CD14-positive monocyte (primary cell): ENCODE measurements around the gene MT1A. TPM values are rescaled to one million over a fixed set of nuclear protein-coding genes. Genes with fewer than 3 reads are reported as not detected.

Experiments used
- DNase-seq, 3 donors: peaks; one replicate each; pipeline ENCODE4 v3.0.0-alpha.2; 2011 to 2022
- H2AFZ ChIP-seq: 2 replicates; pipeline ENCODE4 v1.6.0; 2012; ENCODE audit warnings: mild to moderate bottlenecking, low read depth, low read length, inconsistent platforms; ENCODE audit not compliant: insufficient read depth, poor library complexity, severe bottlenecking
- H3K27ac ChIP-seq, 2 donors: 1 replicate in 1 of 2; 2 replicates in 1 of 2; pipeline ENCODE4 v1.5.1; 2012 to 2013; ENCODE audit warnings: low read length in 2 of 2, control low read depth in 1 of 2, inconsistent platforms in 1 of 2, low read depth in 1 of 2, mild to moderate bottlenecking in 1 of 2
- H3K27me3 ChIP-seq, 2 donors: one replicate each; pipeline versions ENCODE4 v1.6.0 to v1.6.1; 2011 to 2013; ENCODE audit warnings: low read length in 2 of 2; ENCODE audit not compliant: control insufficient read depth in 2 of 2, insufficient read depth in 2 of 2
- H3K36me3 ChIP-seq, 2 donors: replicated peaks in 1 of 2; 1 replicate in 1 of 2; 2 replicates in 1 of 2; pipeline versions ENCODE4 v1.5.1 to v1.6.1; 2012 to 2013; ENCODE audit warnings: low read length in 2 of 2, control low read depth in 1 of 2, inconsistent platforms in 1 of 2, mild to moderate bottlenecking in 1 of 2; ENCODE audit not compliant: insufficient read depth in 2 of 2, control insufficient read depth in 1 of 2
- H3K4me1 ChIP-seq, 2 donors: 1 replicate in 1 of 2; 2 replicates in 1 of 2; pipeline versions ENCODE4 v1.5.1 to v1.6.1; 2012 to 2013; ENCODE audit warnings: low read length in 2 of 2, control low read depth in 1 of 2, inconsistent platforms in 1 of 2, mild to moderate bottlenecking in 1 of 2, moderate library complexity in 1 of 2; ENCODE audit not compliant: insufficient read depth in 2 of 2, control insufficient read depth in 1 of 2
- H3K4me2 ChIP-seq: replicated peaks from 2 replicates; pipeline ENCODE3; 2012; ENCODE audit warnings: low read length, moderate library complexity, mild to moderate bottlenecking; ENCODE audit not compliant: poor library complexity, severe bottlenecking; ENCODE audit errors: extremely low read depth
- H3K4me3 ChIP-seq, 3 experiments: fragments of 200-600 bp in 1 of 3; sonication (generic) in 1 of 3; replicated peaks in 1 of 3; 1 replicate in 2 of 3; 2 replicates in 1 of 3; pipeline ENCODE4 v1.5.1; 2011 to 2013; ENCODE audit warnings: low read length in 3 of 3, mild to moderate bottlenecking in 3 of 3, control low read depth in 2 of 3, low read depth in 2 of 3, inconsistent platforms in 1 of 3, moderate library complexity in 1 of 3
- H3K79me2 ChIP-seq: 2 replicates; pipeline ENCODE4 v1.6.0; 2012; ENCODE audit warnings: mild to moderate bottlenecking, control low read depth, inconsistent platforms, low read length, moderate library complexity; ENCODE audit not compliant: insufficient read depth
- H3K9ac ChIP-seq: 2 replicates; pipeline ENCODE4 v1.6.0; 2017; ENCODE audit warnings: low read length, mild to moderate bottlenecking; ENCODE audit not compliant: insufficient read depth, poor library complexity, severe bottlenecking
- H3K9me3 ChIP-seq, 2 donors: replicated peaks in 1 of 2; 1 replicate in 1 of 2; 2 replicates in 1 of 2; pipeline versions ENCODE4 v1.5.1 to v1.6.1; 2012 to 2013; ENCODE audit warnings: low read length in 2 of 2, control low read depth in 1 of 2; ENCODE audit not compliant: control insufficient read depth in 1 of 2, insufficient read depth in 1 of 2
- H4K20me1 ChIP-seq: 2 replicates; pipeline ENCODE4 v1.6.0; 2012; ENCODE audit warnings: mild to moderate bottlenecking, low read length, control low read depth, moderate library complexity; ENCODE audit not compliant: insufficient read depth
- H3K27ac Mint-ChIP-seq, 7 donors: one replicate each; pipeline ENCODE4 v1.8.0; 2020; ENCODE audit warnings: mild to moderate bottlenecking in 7 of 7, mixed read lengths in 7 of 7, moderate library complexity in 6 of 7, inconsistent platforms in 2 of 7
- H3K27me3 Mint-ChIP-seq, 3 donors: one replicate each; pipeline ENCODE4 v1.8.0; 2021 to 2022; ENCODE audit warnings: low read depth in 3 of 3, mild to moderate bottlenecking in 3 of 3, mixed read lengths in 3 of 3, moderate library complexity in 3 of 3, inconsistent platforms in 1 of 3
- H3K36me3 Mint-ChIP-seq, 2 donors: one replicate each; pipeline ENCODE4 v1.8.0; 2020; ENCODE audit warnings: mixed read lengths in 2 of 2, inconsistent platforms in 1 of 2, mild to moderate bottlenecking in 1 of 2
- H3K4me1 Mint-ChIP-seq: one replicate; pipeline ENCODE4 v1.8.0; 2020; ENCODE audit warnings: mild to moderate bottlenecking, mixed read lengths
- H3K4me3 Mint-ChIP-seq, 2 donors: one replicate each; pipeline ENCODE4 v1.8.0; 2020; ENCODE audit warnings: mild to moderate bottlenecking in 2 of 2, mixed read lengths in 2 of 2, moderate library complexity in 1 of 2
- H3K9me3 Mint-ChIP-seq, 7 donors: one replicate each; pipeline ENCODE4 v1.8.0; 2020 to 2022; ENCODE audit warnings: mixed read lengths in 7 of 7, mild to moderate bottlenecking in 6 of 7, moderate library complexity in 6 of 7, inconsistent platforms in 2 of 7
- CTCF ChIP-seq: fragments of 200-600 bp; IDR thresholded peaks from one replicate; pipeline ENCODE4 v1.8.0; 2022; ENCODE audit warnings: antibody characterized with exemption, mild to moderate bottlenecking
- WGBS: methylation state at CpG from one replicate; pipeline ENCODE4 v1.1.5; 2013; ENCODE audit warnings: missing lambda C conversion rate; ENCODE audit not compliant: insufficient coverage; 5-methylcytosine and 5-hydroxymethylcytosine counted together
- intact Hi-C, 2 donors: fragments of 100-400 bp; cut with micrococcal nuclease; formaldehyde crosslinking; loops; one replicate each; pipeline versions ENCODE4 v1.15.0 to v1.15.1; 2023
- polyA plus RNA-seq, 3 donors: library from polyadenylated mRNA; depleted of rRNA in 1 of 3; unstranded in 2 of 3; stranded (reverse) in 1 of 3; fragments of 300-500 nt in 2 of 3; fragments of >200 nt in 1 of 3; fragmentation: Illumina TruSeq in 2 of 3; gene quantifications; 1 replicate in 2 of 3; 2 replicates in 1 of 3; pipeline ENCODE4 v1.2.3, GENCODE V29; 2012 to 2021

The MT1A gene
- polyA plus RNA-seq, 3 donors: not detected

- H3K27ac Mint-ChIP-seq: peak overlapping the region in 1 of 7 donors; percentile 18
- intact Hi-C loops: loop anchor here (10.0 kb wide), 3 partner anchors 101 to 581 kb away; partner anchors contain the start of genes NUDT21 (in 1 of the 2), OGFOD1 (in 1 of the 2), PSME3IP1 (in 1 of the 2) and RSPRY1 (in 1 of the 2)
Measured at GRCh38 chr16:56603589-56603988, 34.9 kb upstream of the MT1A start.

GRCh38 chr16:56604966-56605365 lies 33.5 kb upstream of the MT1A start:
- H3K9ac ChIP-seq: no peak overlapping the region
- no peak overlapping the region for H3K4me2 ChIP-seq
- TF ChIP-seq CTCF: no peak
- H3K36me3 ChIP-seq: no peaks in the 10 kb centered on the region
- H3K27ac Mint-ChIP-seq: no peak overlapping the region
- no peaks in the 10 kb centered on the region for H3K9me3 ChIP-seq
- DNase-seq: no peak
- H3K36me3 Mint-ChIP-seq: no peaks in the 10 kb centered on the region
- 100% methylated on average over 1 of the region's 4 CpGs for WGBS
- H3K4me3 ChIP-seq: no peak overlapping the region
- peaks cover 0 to 3% (median 0%) of the 10 kb centered on the region in 7 donors for H3K9me3 Mint-ChIP-seq
- H3K4me1 Mint-ChIP-seq: peaks cover 28% of the 10 kb centered on the region
- peaks cover 11 to 13% (median 11%) of the 10 kb centered on the region in 3 donors for H3K27me3 Mint-ChIP-seq
- no peaks in the 10 kb centered on the region for H4K20me1 ChIP-seq
- no peak overlapping the region for H2AFZ ChIP-seq
- no peak overlapping the region for H3K4me3 Mint-ChIP-seq
- intact Hi-C loops: loop anchor here (10.0 kb wide), 3 partner anchors 100 to 580 kb away; partner anchors contain the start of genes NUDT21 (in 1 of the 2), OGFOD1 (in 1 of the 2), PSME3IP1 (in 1 of the 2) and RSPRY1 (in 1 of the 2)
- peaks cover 0 to 10% of the 10 kb centered on the region in 2 donors for H3K27me3 ChIP-seq
- peaks cover 25 to 28% of the 10 kb centered on the region in 2 donors for H3K4me1 ChIP-seq
- no peak overlapping the region for H3K27ac ChIP-seq
- no peaks in the 10 kb centered on the region for H3K79me2 ChIP-seq

More at GRCh38 chr16:56603589-56603988, 34.9 kb upstream of the MT1A start:
- no peak overlapping the region for H3K4me3 Mint-ChIP-seq
- WGBS: 8% methylated on average over 4 of the region's 4 CpGs
- Histone ChIP-seq H3K36me3 (no peaks in the 10 kb centered on the region), H3K4me2 (no peak overlapping the region), H3K79me2 (no peaks in the 10 kb centered on the region), H3K9ac (no peak overlapping the region), H3K27ac (no peak overlapping the region), H3K4me1 (peaks cover 14 to 16% of the 10 kb centered on the region in 2 donors), H3K4me3 (no peak overlapping the region), H3K9me3 (no peaks in the 10 kb centered on the region), H3K27me3 (peaks cover 0 to 10% of the 10 kb centered on the region in 2 donors), H4K20me1 (no peaks in the 10 kb centered on the region), H2AFZ (no peak overlapping the region)
- peak in 2 of 3 donors; percentile 35 to 39 for DNase-seq
- H3K27me3 Mint-ChIP-seq: peaks cover 11 to 18% (median 14%) of the 10 kb centered on the region in 3 donors
- H3K9me3 Mint-ChIP-seq: peaks cover 0 to 3% (median 0%) of the 10 kb centered on the region in 7 donors
- no peaks in the 10 kb centered on the region for H3K36me3 Mint-ChIP-seq
- H3K4me1 Mint-ChIP-seq: peaks cover 17% of the 10 kb centered on the region
- TF ChIP-seq CTCF: peak; percentile 19
